Activated gamma-delta T cell treated with anti-CD3 and anti-CD28 coated beads, Interleukin-2, amount 50 U/mL, for 16 hours (primary cell): ENCODE measurements around the gene SPTLC2.
"Not testable (repeated sequence)": the region's sequence is repeated elsewhere in the genome, so short reads cannot be mapped to it uniquely, and the experiment has no call there.

ENCODE experiments used
- DNase-seq: peaks from one replicate; pipeline ENCODE4 v3.0.0-alpha.2; 2020; ENCODE audit warnings: low read depth

The SPTLC2 gene

DNA sequence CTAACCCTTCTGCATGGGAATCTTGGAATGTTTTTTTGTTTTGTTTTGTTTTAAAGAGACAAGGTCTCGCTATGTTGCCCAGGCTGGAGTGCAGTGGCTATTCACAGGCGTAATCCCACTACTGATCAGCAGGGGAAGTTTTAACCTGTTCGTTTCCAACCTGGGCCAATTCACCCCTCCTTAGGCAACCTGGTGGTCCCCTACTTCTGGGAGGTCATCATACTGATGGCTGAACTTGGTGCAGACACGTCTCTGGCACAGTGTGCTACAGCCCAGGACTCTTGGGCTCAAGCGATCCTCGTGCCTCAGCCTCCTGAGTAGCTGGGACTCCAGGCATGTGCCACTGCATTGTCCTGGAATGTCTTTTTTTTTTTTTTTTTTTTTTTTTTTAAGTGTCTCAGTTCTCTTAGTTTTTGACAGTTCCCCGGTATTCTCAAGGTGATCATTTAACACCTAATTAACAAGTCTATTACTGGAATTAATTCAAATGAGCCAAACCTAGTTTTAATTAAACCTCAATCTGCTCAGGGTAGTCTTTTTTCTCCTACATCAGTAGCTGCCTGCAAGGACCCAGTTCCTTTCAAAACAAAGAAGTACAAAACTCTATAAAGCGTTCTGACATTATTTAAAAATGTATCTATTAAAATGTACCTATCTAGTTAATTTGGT lies 68.8 kb downstream of the SPTLC2 start:
- DNase-seq = no peak

DNA sequence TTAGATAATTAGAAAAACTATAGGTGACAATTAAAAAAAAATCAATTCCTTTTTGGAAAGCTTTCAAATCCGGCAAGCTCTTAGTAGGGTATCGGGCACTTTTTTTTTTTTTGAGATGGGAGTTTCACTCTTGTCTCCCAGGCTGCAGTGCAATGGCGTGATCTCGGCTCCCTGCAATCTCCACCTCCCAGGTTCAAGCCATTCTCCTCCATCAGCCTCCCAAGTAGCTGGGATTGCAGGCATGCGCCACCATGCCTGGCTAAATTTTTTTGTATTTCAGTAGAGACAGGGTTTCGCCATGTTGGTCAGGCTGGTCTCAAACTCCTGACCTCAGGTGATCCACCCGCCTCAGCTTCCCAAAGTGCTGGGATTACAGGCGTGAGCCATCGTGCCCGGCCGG lies 71.3 kb downstream of the SPTLC2 start:
- not testable (repeated sequence) for DNase-seq

DNA sequence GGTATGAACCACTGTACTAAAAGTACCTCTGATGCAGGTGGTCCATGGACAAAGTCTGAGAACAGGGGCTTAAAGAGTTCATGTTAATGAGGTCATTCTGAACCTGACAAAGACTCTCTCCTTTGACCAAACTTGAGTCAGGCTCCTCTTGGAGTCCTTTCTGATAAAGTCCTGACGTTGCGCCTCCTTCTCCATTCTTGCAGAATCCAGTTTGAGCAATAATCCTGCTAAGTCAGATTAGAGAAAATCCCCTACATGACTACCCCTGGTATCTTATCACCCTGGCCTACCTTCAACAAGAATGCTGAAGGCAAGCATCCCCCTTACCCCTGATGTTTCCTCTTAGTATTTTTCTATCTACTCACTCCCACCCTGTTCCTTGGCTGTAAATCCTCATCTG lies 71.9 kb downstream of the SPTLC2 start:
- no peak for DNase-seq

DNA sequence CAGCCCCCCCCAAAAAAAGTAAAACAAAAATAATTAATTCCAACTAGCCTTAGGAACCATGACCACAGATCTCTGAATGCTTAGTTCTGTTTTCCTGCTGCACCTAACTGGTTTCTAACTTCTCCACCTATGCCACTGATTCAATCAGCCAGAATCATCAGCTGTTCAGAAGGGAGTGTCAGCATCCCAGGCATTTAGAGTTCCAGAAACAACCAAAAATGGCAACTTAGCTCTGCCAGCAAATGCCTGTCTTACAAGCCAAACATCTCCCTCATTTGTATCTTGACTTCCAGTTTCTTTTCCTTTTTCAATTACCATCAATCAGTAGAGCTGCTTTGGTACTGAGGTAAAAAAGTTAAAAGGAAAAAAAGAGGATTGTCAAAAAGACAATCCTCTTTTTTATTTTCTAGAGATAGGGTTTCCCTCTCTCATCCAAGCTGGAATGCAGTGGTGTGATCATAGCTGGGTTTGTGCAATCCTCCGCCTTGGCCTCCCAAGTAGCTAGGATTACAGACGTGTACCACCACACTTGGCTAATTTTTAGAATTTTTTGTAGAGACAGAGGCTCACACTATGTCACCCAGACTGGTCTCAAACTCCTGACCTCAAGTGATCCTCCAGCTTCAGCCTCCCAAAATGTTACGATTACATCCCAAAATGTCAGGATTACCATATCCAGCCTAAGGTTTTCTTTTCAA lies 72.7 kb downstream of the SPTLC2 start:
- DNase-seq = no peak

DNA sequence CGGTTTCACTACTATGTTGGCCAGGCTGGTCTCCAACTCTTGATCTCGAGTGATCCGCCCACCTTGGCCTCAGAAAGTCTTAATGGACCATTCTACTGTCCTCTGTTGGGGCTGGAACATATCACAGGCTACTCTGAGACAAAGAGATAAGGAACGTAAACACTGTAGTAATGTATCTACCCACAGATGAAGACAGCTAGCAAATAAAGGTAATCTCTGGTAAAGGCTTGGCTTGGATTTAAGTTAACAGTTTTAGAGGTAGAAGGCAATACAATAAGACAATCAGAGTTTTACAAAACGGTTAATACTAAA lies 73.2 kb downstream of the SPTLC2 start:
- no peak for DNase-seq

DNA sequence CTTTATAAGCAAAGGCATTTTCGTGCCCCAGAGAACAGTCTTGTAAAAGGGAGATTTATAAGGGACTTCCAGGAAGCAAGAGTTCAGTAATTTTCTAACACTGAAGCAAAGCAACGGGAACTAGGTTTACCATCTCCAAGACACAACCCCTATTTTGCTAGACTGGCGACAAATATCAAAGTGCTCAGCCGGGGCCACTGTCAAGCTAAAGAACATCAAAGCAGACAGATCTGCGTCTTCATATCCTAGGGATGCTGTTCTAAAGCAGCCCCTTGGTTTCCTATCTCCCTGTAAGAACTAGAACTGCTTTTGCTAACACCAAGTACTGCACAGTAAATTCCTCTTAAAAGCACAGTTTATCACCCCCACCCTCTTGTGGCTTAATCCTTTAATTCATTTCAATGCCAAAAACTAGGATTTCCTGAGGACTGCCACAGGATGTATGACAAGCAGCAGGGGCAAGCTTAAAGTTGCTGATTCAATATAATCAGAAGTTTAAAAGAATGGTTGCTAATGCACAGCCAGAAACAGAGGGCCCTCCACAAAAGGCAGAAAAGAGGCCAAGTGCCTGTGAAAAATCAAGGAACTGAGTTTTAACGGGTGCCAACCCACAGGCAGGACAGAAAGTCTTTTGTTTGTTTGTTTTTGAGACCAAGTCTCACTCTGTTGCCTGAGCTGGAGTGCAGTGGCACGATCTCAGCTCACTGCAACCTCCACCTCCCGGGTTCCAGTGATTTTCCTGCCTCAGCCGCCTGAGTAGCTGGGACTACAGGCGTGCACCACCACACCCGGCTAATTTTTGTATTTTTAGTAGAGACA lies 73.8 kb downstream of the SPTLC2 start:
- no peak for DNase-seq

DNA sequence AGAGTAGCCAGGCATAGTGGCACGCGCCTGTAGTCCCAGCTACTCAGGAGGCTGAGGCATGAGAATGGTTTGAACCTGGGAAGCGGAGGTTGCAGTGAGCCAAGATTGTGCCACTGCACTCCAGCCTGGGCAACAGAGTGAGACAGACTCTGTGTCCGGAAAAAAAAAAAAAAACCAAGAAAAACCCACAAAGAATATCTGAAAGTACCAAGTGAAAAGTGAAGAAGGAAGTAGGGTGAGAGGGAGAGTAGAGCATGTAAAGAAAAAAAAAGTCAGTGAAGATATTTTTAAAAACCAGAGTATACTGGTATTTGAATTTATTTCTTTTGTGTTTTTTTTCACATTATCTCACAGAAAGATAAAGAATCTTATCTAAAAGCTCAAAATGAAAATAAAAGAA lies 74.5 kb downstream of the SPTLC2 start:
- no peak for DNase-seq

DNA sequence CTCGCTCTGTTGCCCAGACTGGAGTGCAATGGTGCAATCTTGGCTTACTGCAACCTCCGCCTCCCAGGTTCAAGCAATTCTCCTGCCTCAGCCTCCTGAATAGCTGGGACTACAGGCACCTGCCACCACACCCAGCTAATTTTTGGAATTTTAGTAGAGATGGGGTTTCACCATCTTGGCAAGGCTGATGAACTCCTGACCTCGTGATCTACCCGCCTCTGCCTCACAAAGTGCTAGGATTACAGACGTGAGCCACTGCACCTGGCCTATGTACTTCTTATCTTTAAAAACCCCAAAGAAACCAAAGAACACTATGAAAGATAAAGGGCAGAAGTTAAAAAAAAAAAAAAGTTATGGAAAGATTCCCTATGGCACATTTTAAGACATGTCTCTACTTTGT lies 79.5 kb downstream of the SPTLC2 start:
- DNase-seq = not testable (repeated sequence)

DNA sequence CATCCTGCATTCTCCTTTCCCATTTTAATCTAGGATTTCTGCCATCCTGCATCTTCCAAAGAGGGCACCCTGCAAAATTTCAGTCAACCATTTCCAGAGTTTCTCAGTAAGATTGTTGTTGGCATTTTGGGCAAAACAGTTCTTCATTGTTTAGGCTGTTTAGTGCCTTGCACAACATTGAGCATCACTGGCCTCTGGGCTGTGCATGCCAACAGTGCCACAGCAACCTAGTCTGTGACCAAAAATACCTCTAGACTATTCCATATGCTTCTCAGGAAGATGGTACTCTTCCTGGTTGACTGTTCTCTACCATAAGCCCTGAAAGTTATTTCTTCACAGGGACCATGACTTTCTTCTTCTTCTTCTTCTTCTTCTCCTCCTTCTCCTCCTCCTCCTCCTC lies 85.4 kb downstream of the SPTLC2 start:
- no peak for DNase-seq

DNA sequence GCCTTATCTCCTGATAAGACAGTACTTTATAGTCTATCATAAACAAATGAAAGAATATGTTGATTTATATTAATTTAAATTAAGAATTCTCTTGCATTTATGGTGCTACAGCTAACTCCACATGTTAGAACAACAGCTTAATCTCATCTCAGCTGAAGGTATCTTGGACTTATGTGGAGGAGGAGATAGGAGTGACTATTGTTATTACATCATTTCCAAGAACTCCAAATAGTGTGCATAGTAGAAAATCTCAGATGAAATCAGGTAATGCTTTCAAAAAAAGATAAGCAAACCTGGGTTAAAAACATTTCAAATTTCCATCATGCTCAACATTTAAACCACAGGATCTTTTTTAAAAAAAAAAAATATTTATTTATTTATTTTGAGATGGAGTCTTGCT lies 86.5 kb downstream of the SPTLC2 start:
- DNase-seq = no peak

DNA sequence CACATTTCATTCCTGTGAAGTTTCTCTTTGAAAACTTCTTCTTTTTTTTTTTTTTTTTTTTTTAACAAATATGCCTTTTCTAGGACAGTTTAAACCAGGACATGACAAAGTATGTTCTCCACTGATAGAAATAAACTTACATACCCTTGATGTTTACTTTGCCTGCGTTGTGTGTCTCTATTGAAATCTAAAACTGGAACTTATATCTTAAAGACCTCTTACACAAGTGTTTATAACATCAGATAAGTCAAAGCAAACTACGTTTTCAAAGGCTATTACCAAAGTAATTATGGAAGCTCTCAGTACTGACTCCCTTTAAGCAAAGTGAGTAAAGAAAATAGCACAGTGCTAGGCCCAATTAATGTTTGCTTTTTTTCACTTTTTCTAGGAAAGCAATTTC lies 87.2 kb downstream of the SPTLC2 start:
- no peak for DNase-seq

DNA sequence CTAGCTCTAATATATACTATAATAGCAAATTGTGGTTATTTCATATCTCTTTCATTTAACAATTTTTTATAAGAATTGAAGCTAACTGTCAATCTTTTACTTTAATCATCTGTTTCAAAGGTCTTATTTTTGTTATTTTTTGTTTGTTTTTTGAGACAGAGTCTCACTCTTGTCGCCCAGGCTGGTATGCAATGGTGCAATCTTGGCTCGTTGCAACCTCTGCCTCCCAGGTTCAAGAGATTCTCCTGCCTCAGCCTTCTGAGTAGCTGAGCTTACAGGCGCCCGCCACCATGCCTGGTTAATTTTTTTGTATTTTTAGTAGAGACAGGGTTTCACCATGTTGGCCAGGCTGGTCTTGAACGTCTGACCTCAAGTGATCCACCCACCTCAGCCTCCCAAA lies 87.7 kb downstream of the SPTLC2 start:
- DNase-seq = not testable (repeated sequence)

DNA sequence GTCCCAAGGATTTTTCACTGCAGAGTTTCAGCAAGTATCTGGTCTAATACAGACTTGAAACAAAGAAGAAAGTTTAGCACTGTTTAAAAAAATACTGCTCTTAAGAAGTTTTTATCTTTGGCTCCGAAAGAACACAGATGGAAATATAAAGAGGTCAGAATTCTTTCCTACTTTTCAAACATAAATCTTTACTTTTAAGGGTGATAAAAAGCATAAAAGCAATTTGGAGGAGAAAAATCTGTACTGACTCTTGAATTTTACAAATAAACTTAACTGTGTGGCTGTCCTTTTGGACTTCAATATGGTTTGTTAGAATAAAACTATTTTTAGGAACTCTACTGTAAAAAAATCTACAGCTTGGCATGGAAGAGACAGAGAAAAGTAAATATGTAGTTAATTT lies 90.2 kb downstream of the SPTLC2 start:
- DNase-seq = no peak

DNA sequence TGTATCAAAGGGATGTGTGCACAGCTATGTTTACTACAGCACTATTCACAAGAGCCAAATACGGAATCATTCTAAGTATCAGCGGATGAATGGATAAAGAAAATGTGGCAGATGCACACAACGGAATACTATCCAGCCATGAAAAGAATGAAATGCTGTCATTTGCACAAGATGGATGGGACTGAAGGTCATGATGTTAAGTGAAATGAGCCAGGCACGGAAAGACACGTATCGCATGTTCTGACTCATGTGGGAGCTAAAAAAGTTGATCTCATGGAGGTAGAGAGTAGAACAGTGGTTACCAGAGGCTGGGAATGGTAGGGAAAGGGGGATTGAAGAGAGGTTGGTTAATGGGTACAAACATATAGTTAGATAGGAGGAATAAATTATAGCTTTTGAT lies 91.9 kb downstream of the SPTLC2 start:
- DNase-seq = no peak

DNA sequence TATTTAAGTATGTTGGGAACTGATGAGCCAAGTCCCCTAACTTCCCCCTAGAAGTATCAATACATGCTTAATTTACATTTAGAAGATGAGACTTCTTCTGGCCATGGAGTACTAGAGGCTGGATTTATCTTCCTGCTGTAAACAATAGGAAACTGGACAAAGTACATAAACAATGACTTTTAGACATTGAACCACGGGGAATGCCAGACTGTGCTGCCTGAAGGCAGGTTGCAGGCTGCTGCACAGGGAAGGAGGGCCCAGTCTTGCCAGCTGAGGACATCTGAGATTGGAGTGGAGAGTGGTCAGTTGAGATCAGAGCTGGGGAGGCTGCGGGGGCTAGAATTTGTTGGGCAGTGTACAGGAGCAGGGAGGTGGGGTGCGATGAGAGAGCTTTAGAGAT lies 93.3 kb downstream of the SPTLC2 start:
- no peak for DNase-seq

DNA sequence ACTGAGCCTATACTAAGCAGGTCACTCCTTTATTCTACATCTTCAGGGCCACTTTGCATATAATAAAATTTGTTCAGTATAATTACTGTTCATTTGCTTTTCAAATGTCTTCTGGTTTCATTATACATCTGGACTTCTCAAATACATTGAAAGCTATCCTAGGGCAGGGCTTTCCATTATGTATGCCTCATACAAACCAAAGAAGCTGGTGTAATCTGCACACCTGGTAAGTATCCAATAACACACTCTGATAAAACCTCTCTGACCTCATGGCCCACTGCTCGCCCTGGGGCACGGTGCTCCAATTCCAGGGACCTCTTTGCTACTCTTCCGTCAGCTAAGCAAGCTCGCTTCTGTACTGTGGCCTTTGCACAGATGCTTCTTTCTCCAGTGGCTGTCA lies 95.9 kb downstream of the SPTLC2 start:
- DNase-seq = no peak

DNA sequence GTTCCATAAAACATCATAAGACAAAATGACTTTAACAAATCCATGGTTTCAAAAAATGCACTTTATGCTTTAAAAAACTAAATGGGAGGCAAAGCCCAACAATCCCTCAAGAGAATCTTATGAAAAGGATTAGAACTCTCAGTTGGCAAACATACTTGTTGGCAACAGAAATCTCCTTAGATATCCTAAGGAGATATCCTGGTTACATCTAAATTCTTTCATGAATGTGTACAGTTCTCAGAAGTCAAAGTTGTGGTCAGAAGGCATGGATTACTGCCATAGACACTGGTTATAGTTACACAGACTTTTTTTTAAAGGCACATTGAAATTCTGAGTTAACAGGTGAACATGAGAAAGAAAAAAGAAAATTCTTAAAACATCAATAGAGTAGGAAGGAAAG lies 100.3 kb downstream of the SPTLC2 start:
- DNase-seq = no peak

DNA sequence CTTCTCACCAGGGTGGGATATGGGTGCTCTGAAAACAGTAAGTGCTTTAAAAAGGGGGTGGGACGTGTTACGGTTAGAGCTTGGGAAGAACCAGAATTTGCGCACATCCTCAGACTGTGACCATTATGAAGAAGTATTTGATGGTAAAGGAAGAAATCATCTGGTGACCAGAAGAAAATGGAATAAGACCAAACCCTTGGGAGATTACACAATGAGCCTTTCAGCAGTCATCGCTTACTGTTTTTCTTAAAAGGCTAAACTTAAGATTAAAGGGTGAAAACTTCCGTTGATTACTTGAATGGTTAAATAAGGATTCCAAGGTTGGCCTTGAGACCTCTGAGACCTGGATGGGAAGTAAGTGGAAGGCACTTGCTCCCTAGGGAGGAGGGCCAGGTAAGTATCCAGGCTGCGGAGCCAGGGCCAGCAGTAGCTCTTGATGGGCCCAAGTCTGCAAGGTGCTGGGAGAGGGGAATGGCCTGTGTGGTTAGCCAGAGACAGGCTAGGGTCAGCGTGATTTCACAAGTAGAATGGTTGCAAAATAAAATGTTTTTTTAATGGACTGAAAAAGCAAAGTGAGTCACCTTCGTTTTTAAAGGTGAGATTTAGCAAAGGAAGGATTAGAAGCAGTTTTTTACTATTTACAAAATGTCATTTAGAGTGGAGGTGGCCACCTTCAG lies 104.8 kb downstream of the SPTLC2 start:
- no peak for DNase-seq

DNA sequence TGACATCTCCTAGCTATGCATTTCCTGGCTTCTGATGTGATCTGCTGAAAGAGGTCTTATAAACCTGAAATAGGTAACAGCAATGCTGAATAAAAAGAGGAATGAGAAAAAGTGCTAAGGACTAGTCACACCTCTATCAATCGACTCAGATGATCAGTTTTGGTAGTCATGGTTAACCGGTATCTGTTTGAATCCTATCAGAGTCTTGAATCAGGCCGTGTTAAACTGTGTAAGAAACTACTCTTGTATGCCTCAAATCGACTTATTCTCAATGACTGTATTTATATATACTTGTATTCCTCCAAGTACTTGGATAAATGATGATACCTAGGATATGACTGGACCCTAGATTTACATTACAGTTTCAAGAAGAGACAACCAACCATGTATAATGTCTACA lies 107.1 kb downstream of the SPTLC2 start:
- DNase-seq = no peak

DNA sequence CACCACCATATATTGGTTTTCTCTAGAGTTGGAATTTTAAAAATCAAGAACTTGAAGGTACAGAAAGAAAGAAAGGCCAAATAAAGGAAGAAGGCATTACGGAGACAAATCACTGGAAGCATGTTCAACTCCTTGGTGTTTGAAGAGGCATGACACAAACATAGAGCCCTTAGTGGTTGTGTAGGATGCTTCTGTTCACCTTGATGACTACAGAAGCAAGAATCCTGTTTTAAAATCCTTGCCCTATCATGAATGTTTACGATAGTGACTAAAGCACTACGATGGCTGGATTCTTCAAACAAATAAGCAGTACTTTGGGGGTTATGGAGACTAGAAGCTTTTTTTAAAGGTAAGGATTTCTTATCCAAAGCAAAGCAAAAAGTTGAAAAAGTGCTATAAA lies 107.6 kb downstream of the SPTLC2 start:
- DNase-seq = no peak

DNA sequence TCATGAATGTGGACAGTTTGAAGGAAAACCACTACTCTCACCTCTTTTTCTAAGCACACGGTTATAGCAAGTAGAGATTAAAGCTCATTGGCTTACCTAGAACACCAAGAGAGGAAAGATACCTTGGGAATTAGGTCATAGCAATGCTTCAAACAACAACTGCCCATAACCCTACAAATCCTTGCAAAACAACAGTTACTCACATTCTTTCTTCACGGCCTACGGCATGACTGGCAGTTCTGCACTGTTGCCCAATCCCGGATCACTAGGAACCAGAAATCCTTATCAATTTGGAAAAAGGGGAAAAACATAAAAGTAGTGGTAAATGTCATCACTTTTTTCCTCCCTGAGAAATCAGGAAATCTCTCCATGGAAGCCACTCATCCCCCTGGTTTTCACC lies 108.2 kb downstream of the SPTLC2 start:
- no peak for DNase-seq

DNA sequence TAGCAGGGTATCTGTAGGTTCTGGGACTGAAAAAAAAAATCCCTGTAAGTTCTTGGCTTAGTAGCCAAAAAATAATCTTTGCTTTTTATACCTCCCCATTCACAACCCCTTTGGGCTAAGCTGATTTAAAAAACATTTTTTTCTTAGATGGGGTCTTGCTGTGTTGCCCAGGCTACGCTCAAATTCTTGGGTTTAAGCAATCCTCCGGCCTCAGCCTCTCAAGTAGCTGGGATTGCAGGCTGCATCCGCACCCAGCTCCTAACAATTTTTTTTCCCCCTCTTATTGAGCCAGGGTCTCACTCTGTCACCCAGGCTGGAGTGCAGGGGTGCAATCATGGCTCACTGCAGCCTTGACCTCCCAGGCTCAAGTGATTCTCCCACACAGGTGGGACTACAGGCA lies 108.7 kb downstream of the SPTLC2 start:
- no peak for DNase-seq

DNA sequence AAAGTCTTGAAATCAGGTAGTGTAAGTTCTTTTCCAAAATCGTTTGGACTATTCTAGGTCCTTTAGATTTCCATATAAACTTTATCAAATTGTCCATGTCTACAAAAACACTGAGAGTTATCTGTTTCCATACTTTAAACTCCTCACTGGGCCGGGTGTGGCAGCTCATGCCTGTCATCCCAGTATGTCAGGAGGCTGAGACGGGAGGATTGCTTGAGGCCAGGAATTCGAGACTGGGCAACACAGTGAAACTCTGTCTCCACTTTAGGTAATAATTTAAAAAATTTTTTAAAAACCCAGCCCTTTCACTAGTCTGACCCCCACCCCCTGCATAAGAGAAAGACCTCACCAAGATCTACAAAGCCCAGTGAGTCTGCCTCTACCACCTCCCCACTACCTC lies 111.4 kb downstream of the SPTLC2 start:
- DNase-seq = no peak
